ENCODE data around the gene AFMID.
"Not testable (repeated sequence)": the region's sequence is repeated elsewhere in the genome, so short reads cannot be mapped to it uniquely, and the experiment has no call there.

The AFMID gene

GRCh38 chr17:78223765-78224164 is 36.6 kb downstream of the AFMID start:
- no peak for DNase-seq (ENCODE audit: low spot score)

GRCh38 chr17:78224231-78225087 is 37.3 kb downstream of the AFMID start:
- DNase-seq (ENCODE audit: low spot score): no peak

- no peak for DNase-seq (ENCODE audit: low spot score)
These were observed 38.1 kb downstream of the AFMID start for GRCh38 chr17:78225088-78225865.

DNA sequence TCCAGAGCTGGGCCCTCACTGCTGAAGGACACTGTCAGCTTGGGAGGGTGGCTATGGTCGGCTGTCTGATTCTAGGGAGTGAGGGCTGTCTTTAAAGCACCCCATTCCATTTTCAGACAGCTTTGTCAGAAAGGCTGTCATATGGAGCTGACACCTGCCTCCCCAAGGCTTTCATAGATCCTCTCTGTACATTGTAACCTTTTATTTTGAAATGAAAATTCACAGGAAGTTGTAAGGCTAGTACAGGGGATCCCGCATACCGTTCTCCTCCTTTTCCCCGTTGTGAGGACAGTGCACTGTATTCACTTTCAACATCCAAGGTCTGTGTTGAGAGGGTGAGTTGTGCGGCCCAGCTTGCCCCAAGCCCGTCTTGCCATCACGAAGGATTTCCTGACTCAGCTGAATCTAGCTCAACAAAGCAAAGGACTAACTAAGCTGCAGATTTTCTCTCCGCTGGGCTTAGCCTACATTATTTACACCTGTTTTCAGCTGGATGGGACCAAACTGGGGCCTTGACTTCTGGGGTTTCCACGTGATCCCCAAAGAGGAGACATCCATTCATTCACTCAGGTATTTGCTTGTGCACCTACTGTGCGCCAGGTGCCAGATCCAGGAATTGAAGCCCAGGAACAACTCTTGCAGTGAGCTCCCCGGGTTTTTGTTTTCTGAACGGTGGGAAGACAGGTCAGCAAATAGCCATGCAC is 39.0 kb downstream of the AFMID start:
- no peak for DNase-seq (ENCODE audit: low spot score)

DNA sequence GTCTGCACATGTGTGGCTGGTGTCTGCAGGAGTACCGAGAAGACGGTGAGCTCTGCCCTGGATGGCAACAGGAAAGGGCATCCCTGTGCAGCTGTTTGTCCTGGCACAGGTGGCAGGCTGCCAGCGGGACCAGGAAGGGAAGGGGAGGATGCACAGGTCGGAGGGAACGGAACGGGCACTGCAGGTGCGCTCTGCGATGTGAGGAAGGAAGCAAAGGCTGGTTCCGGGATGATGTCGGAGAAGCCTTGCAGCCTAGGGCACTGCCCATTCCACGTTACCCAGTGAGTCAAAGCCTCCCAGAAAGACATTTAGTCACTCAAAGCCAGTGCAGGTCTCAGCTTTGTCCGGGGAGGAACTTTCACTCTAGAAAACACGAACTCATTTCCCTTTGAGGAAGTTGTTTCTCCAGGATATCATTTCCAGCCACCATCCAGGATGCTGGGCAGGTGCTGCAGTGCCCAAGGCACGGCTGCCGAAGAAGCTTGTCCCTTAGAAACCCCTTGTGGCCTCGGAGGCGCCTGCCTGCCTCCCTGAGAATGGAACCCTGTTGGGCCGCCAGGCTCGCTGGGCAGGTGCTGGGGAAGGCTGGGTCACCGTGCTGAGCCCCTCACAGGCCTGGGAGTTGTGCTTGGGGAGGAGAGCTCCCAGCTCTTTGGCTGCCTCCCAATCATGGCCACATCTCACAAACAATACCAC is 39.7 kb downstream of the AFMID start:
- no peak for DNase-seq (ENCODE audit: low spot score)

- no peak for DNase-seq (ENCODE audit: low spot score)
These were observed 40.3 kb downstream of the AFMID start for GRCh38 chr17:78227455-78227916.

- DNase-seq (ENCODE audit: low spot score): no peak
These were observed 41.0 kb downstream of the AFMID start for GRCh38 chr17:78228176-78228575.

DNA sequence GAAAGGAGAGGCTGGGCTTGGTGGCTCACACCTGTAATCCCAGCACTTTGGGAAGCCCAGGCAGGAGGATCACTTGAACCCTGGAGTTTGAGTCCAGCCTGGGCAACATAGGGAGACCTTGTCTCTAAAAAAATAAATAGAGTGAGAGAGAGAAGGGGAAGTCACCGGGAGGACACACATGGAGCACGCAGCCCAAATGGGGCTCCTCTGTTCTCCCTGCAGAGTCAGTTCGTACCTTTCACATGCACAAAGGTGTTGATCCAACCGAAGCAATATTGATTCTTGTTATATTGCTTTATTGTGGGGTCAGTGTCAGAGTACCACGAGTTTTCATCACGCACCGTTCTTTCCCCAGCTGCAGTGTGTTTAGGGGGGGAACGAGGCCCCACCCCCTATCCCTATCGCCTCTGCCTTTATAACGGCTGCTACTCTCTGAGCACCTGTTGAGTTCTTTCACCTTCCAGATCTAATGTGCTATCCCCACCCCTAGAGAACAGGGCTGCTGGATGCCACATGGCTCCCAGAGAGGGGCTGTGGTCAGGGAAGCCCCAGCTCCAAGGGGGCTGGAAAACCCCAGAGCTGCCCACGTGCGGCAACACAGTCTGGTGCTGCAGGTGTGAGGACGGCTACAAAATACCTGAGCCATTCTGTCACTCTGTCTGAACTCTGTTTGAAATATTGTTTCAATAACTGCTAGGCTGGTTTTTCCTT is 43.2 kb downstream of the AFMID start:
- DNase-seq (ENCODE audit: low spot score): no peak

DNA sequence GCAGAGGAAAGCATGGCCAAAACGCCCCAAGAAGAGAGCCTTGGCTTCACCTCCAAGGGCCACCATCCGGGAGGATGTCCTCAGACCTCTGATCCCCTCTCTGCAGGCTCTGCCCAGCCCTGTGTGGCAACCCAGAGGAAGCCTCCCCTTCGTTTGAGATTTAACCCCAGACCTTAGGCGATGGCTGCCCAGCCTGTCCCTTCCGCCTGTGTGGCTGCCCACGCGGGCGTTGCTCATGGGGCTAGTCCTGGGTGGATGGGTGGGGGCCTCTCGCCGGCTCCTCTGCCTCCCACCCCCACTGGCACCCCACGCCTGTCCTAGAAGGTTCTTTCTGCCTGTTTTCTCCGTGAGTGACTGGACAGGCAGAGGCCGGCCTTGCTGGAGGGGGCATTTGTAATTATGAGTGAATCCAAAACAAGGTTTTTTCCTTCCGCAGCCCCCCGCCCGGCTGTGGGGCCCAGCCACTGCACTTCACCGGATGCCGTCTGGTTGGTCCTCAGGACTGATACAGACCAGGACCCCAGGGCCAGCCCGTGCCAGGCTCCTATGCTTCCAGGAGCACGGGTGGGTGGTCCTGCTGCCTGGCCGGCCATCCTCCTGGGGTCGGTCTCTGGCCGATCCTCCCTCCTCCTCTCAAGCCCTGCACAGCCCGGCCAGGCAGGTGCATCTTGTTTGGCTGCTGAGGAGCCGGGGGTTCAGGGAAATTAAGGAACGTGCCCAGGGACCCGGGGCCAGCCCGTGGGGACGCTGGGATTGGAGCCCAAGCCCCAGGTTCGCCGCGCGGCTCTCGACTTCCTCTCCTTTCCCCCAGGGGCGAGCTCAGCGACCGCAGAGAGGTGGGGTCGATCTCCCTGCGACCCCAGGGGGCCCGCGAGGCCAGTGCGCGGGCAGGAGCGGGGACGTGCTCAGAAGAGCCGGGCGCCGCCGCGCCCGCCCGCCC is 44.1 kb downstream of the AFMID start, which contains the start of gene TMEM235:
TSS of gene TMEM235 (plus strand) at position 636 of the 940 bp plus-strand sequence. CDS start 393 bp downstream, outside the sequence.
- DNase-seq (ENCODE audit: low spot score): peak; percentile 72

GRCh38 chr17:78231991-78232858 is 45.1 kb downstream of the AFMID start:
- DNase-seq (ENCODE audit: low spot score): peak; percentile 81

DNA sequence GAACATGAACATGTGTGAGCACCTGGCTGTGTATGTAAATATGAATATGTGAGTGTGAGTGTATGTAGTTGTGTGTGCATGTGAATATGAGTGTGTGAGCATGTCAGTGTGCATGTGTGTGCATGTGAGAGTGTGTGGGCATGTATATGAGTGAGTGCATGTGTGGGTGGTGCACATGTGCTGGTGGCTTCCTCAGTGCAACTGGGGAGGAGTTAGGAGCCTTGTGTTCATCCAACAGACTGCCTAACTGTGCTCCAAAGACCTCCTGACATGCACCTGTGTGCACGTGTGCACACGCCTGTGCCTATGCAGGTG is 45.7 kb downstream of the AFMID start:
- DNase-seq (ENCODE audit: low spot score): no peak

DNA sequence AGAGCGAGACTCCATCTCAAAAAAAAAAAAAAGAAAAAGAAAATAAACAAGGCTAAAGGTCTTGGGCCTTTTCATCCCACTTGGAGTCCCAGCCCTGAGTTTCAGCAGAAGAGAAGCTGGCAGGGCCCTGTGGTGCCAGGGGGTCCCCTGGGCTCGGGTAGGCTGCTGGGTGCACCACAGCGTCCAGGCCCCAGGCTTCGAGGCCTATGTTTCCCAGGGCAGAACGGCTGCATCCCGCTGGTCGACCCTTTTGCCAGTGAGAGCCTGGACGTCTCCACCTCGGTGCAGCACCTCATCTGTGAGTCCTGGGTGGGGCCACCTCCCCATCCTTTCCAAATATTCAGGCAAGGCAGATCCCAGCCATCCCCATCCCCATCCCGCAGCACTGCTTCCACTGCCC is 46.5 kb downstream of the AFMID start:
- no peak for DNase-seq (ENCODE audit: low spot score)

DNA sequence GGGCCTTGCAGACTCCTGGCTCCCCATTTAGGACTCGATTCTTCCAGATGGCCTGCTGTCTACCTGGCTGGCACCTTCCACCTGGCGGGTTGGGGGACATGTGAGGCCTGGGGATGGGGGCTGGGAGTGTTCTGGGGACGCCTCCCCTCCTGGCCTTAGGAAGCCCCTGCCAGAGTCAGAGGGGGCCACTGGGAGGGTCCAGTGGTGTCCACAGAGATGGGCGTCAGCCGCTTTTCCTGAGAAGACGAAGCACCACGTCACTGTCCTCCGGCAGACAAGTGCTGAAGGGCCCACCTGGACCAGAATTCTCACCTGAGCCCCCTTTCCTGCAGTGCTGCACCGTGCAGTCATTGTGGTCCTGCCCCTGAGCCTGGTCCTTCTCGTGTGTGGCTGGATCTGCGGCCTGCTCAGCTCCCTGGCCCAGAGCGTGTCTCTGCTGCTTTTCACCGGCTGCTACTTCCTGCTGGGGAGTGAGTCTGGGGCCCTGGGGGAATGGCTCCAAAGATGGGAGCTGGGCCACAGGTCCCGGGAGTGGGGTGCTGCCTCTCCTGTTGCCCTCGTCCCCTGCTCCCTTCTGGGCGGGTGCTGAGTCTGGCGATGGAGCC is 47.2 kb downstream of the AFMID start:
- DNase-seq (ENCODE audit: low spot score): no peak

- DNase-seq (ENCODE audit: low spot score): not testable (repeated sequence)
These were observed 47.9 kb downstream of the AFMID start for GRCh38 chr17:78235022-78235421.

- DNase-seq (ENCODE audit: low spot score): no peak
These were observed 48.7 kb downstream of the AFMID start for GRCh38 chr17:78235885-78236284.

DNA sequence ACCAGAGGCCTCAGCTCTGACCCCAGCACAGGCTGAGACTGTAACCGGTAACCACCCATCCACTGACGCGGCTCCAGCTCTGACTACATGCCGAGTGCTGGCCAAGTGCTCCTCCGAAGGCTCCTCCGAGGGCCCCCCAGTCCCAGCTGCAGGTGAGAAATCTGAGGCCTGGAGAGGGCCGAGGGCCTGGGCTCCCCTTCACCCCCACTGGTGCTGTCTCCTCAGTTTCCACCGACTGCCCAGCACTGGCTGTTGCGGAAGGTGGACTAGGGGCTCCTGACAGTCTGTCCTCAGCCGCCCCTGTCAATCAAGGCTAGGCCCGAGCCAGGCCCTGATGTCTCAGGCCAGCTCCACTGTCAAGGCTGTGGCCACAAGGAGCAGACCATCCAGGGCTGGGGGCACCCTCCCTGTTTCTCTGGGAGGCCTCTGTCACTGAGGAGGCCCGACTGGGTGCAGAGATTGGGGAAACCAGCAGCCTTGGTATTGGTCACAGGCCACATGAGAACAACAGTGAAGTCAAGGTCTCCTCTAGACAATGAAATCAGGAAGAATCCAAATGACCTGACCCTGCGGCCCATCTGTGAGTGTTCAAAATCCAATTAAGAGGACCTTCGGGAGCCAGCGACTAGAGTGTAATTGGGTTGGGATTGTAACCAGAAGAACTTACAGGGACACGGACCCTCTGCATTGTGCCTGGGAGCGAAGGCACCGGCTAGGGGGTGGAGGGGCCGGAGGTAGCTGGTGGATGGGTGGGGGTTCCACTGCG is 49.4 kb downstream of the AFMID start:
- DNase-seq (ENCODE audit: low spot score): no peak

DNA sequence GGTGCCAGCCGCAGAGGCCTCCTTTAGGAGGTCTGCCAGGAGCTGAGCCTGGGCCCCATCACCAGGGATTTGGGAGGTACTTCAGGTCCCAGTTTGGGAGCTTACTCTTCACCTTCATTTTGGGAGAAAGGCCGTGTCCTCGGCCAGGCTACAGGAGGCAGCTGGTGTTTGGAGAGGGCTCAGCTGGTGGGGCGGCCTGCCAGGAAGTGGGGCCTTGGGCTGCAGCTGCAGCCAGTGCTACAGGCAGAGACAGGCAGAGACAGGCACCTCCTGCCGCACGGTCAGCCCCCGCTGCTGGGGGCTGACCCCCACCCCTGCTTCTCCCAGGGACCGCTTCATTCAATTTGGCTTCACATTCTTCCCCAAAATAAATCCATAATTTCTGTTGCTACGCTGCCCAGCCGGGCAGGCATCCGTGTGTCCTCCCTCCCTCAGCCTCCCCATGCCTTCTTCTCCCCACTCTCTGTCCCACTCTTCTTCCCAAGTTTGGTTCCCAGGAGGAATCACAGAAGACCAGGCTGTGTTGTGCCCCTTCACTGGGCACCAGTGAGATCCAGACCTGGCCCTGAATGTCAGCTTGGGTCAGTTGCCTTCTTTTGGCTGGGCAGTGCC is 50.3 kb downstream of the AFMID start:
- no peak for DNase-seq (ENCODE audit: low spot score)

All from iPS-NIHi11 (cell line).